ENCODE results near the gene PRR23B. TPM values are rescaled to one million over a fixed set of nuclear protein-coding genes. Genes with fewer than 3 reads are reported as not detected.

Gene PRR23B
- total RNA-seq (not detected in 2 replicates), polyA plus RNA-seq (not detected in 2 replicates)

- Histone ChIP-seq H3K4me1 (ENCODE audit: insufficient read depth) (no peaks in the 10 kb centered on the region), H3K9me3 (ENCODE audit: low read depth) (no peaks in the 10 kb centered on the region), H3K27ac (no peak within 1 kb of the TSS), H4K20me1 (ENCODE audit: insufficient read depth, poor library complexity, severe bottlenecking) (no peaks in the 10 kb centered on the region), H3K4me2 (no peak within 1 kb of the TSS), H2AFZ (no peak within 1 kb of the TSS), H3K4me3 (no peak within 1 kb of the TSS), H3K79me2 (no peaks in the 10 kb centered on the region), H3K9me2 (replicated peaks; ENCODE audit: insufficient read depth) (no peaks in the 10 kb centered on the region), H3K27me3 (no peaks in the 10 kb centered on the region), H3K36me3 (replicated peaks; ENCODE audit: insufficient read depth, low read depth) (no peaks in the 10 kb centered on the region)
- peak; percentile 4 for TF ChIP-seq CTCF (IDR thresholded peaks at IDR 0.05; ENCODE audit: poor library complexity)
- no peak for TF ChIP-seq EZH2phosphoT487 (IDR thresholded peaks at IDR 0.05; ENCODE audit: low read depth, severe bottlenecking, unreplicated experiment)
- DNase-seq (ENCODE audit: low spot score) = no peak
- WGBS (ENCODE audit: low lambda C conversion rate, missing lambda C conversion rate) = 94% methylated on average over 16 of the region's 19 CpGs
Measured at GRCh38 chr3:139020868-139021234, at the start of gene PRR23B. TSS of gene PRR23B (minus strand) at chr3:139020926. CDS start at chr3:139020661, 265 bp downstream.

- Histone ChIP-seq H3K4me3 (no peak overlapping the region), H2AFZ (no peak overlapping the region), H4K20me1 (ENCODE audit: insufficient read depth, poor library complexity, severe bottlenecking) (no peaks in the 10 kb centered on the region), H3K4me1 (ENCODE audit: insufficient read depth) (no peaks in the 10 kb centered on the region), H3K9me2 (replicated peaks; ENCODE audit: insufficient read depth) (no peaks in the 10 kb centered on the region), H3K27ac (no peak overlapping the region), H3K9me3 (ENCODE audit: low read depth) (no peaks in the 10 kb centered on the region), H3K27me3 (no peaks in the 10 kb centered on the region), H3K36me3 (replicated peaks; ENCODE audit: insufficient read depth, low read depth) (no peaks in the 10 kb centered on the region), H3K79me2 (no peaks in the 10 kb centered on the region), H3K4me2 (no peak overlapping the region)
- no peak for DNase-seq (ENCODE audit: low spot score)
- TF ChIP-seq EZH2phosphoT487 (IDR thresholded peaks at IDR 0.05; ENCODE audit: low read depth, severe bottlenecking, unreplicated experiment) (no peak), EZH2 (IDR thresholded peaks at IDR 0.05; ENCODE audit: borderline replicate concordance) (no peak), CTCF (IDR thresholded peaks at IDR 0.05; ENCODE audit: poor library complexity) (no peak)
- 33% methylated on average over 1 of the region's 1 CpG for WGBS (ENCODE audit: low lambda C conversion rate, missing lambda C conversion rate)
Measured at GRCh38 chr3:139062918-139063317, 42.2 kb upstream of the PRR23B start.

GRCh38 chr3:139052802-139053600 lies 32.3 kb upstream of the PRR23B start:
- Histone ChIP-seq H3K79me2 (no peaks in the 10 kb centered on the region), H3K4me2 (no peak overlapping the region), H3K9me2 (replicated peaks; ENCODE audit: insufficient read depth) (no peaks in the 10 kb centered on the region), H3K9me3 (ENCODE audit: low read depth) (no peaks in the 10 kb centered on the region), H3K4me1 (ENCODE audit: insufficient read depth) (no peaks in the 10 kb centered on the region), H4K20me1 (ENCODE audit: insufficient read depth, poor library complexity, severe bottlenecking) (no peaks in the 10 kb centered on the region), H3K4me3 (no peak overlapping the region), H3K27ac (no peak overlapping the region), H2AFZ (no peak overlapping the region), H3K27me3 (no peaks in the 10 kb centered on the region), H3K36me3 (replicated peaks; ENCODE audit: insufficient read depth, low read depth) (no peaks in the 10 kb centered on the region)
- 86% methylated on average over 2 of the region's 2 CpGs for WGBS (ENCODE audit: low lambda C conversion rate, missing lambda C conversion rate)
- TF ChIP-seq CTCF (IDR thresholded peaks at IDR 0.05; ENCODE audit: poor library complexity) (no peak), EZH2phosphoT487 (IDR thresholded peaks at IDR 0.05; ENCODE audit: low read depth, severe bottlenecking, unreplicated experiment) (no peak), EZH2 (IDR thresholded peaks at IDR 0.05; ENCODE audit: borderline replicate concordance) (no peak)
- DNase-seq (ENCODE audit: low spot score) = no peak
